ENCODE measurements around the gene NUFIP2. TPM values are rescaled to one million over a fixed set of nuclear protein-coding genes. Genes with fewer than 3 reads are reported as not detected.

The NUFIP2 gene
- total and polyA plus RNA-seq, 2 donors (not counting 3 experiments of a cell fraction or from before 2014, with no cell fraction given), result 27.2 to 51.1 TPM

- no peak for DNase-seq (ENCODE audit: low read depth, low spot score)
- FAIRE-seq, result no peak
- TF ChIP-seq CTCF (IDR thresholded peaks at IDR 0.05; ENCODE audit: extremely low read depth in 1 of 2, insufficient read depth in 1 of 2, low read depth in 1 of 2, low read length in 2 of 2) (no peak), JUN (IDR thresholded peaks at IDR 0.05; ENCODE audit: borderline replicate concordance, insufficient read depth, insufficient read length, low read depth) (no peak), POLR2A (IDR thresholded peaks at IDR 0.05; ENCODE audit: low read depth, low read length) (no peak), EZH2 (IDR thresholded peaks at IDR 0.05; ENCODE audit: borderline replicate concordance, low read depth, low read length, severe bottlenecking) (no peak), POLR2AphosphoS5 (IDR thresholded peaks at IDR 0.05; ENCODE audit: insufficient read depth, low read depth, low read length) (no peak), MAX (IDR thresholded peaks at IDR 0.05; ENCODE audit: insufficient read depth, insufficient read length) (no peak), FOS (IDR thresholded peaks at IDR 0.05; ENCODE audit: borderline replicate concordance, insufficient read depth, low read length) (no peak), GATA2 (IDR thresholded peaks at IDR 0.05; ENCODE audit: insufficient read depth, insufficient read length, low read depth, low read length) (no peak), MYC (IDR thresholded peaks at IDR 0.05; ENCODE audit: low read depth, low read length) (no peak)
- no peak overlapping the region for H2AFZ ChIP-seq (ENCODE audit: low read depth, low read length)
- H3K4me1 ChIP-seq (ENCODE audit: control insufficient read depth, extremely low read depth, insufficient read depth, low read length), result no peaks in the 10 kb centered on the region
- no peaks in the 10 kb centered on the region for H3K27me3 ChIP-seq (ENCODE audit: control insufficient read depth in 2 of 2, insufficient read depth in 2 of 2, low read length in 2 of 2)
- H3K79me2 ChIP-seq (ENCODE audit: control insufficient read depth, insufficient read depth, low read length), result no peaks in the 10 kb centered on the region
- H3K9me3 ChIP-seq (replicated peaks; ENCODE audit: control insufficient read depth, insufficient read depth, low read length), result no peaks in the 10 kb centered on the region
- ChIA-PET CTCF (interaction anchor here (1.7 to 12.1 kb wide), 4 partner anchors 34 to 90 kb away, joined by 6 to 320 read pairs (median 68); partner anchors contain the start of gene MYO18A), POLR2A (interaction anchor here (0.5 kb wide), 1 partner anchor 24 kb away, joined by 5 read pairs; no protein-coding TSS in a partner anchor)
- no peak overlapping the region for H3K4me3 ChIP-seq (replicated peaks in 1 of 3; ENCODE audit: insufficient read depth in 1 of 3, low read depth in 1 of 3, low read length in 3 of 3)
- no peaks in the 10 kb centered on the region for H3K36me3 ChIP-seq (ENCODE audit: control insufficient read depth in 2 of 2, extremely low read depth in 1 of 2, insufficient read depth in 2 of 2, low read length in 2 of 2)
- H3K4me2 ChIP-seq (ENCODE audit: insufficient read depth, low read length), result no peak overlapping the region
- dilution Hi-C loops (cut with MboI; ENCODE audit: extremely low pct_ligation_motif_present, low sequenced_read_pairs), result no loop called here
- intact Hi-C loops (cut with micrococcal nuclease), result no loop called here
- H4K20me1 ChIP-seq (replicated peaks; ENCODE audit: control insufficient read depth, extremely low read depth, insufficient read depth, low read length), result no peaks in the 10 kb centered on the region
- no peak overlapping the region for H3K9ac ChIP-seq (replicated peaks; ENCODE audit: extremely low read depth, insufficient read depth, low read length)
- no peak overlapping the region for H3K27ac ChIP-seq (ENCODE audit: insufficient read depth, low read depth, low read length)
- BruUV-seq (replicated peaks), result no TSS peak
- no peaks in the 10 kb centered on the region for H3K9me1 ChIP-seq (replicated peaks; ENCODE audit: control insufficient read depth, extremely low read depth, insufficient read depth, low read length)
These were observed 79.5 kb downstream of the NUFIP2 start for GRCh38 chr17:29214215-29215146.
